HCT116 (cell line): ENCODE measurements around the gene HLA-E. TPM values are rescaled to one million over a fixed set of nuclear protein-coding genes. Genes with fewer than 3 reads are reported as not detected.

ENCODE experiments used
- ATAC-seq: fragments of 200-7000 bp; cut with Tn5 transposase; 2 replicates; pipeline ENCODE4 v1.9.1; 2020; ENCODE audit warnings: mild to moderate bottlenecking, moderate library complexity
- BruUV-seq: library from RNA; stranded (reverse); fragments of 400-500 nt; replicated peaks from 2 replicates; lab custom pipeline; 2021; lab: Mats Ljungman, UMichigan
- CTCF ChIA-PET: fragments of 300-600 bp; sonication (Branson Sonifier 250); formaldehyde crosslinking; loops from one replicate; lab custom pipeline; 2021; ENCODE audit warnings: antibody characterized with exemption; lab: Charles Lee
- POLR2A ChIA-PET: fragments of 300-600, 350-600 bp; sonication (Branson Sonifier 250); formaldehyde crosslinking; loops from one replicate; lab custom pipeline; 2021; ENCODE audit warnings: antibody characterized with exemption; lab: Charles Lee
- RAD21 ChIA-PET, 2 experiments: fragments of 300-600 bp; sonication (Branson Sonifier 250); formaldehyde crosslinking; loops; one replicate each; lab custom pipeline; 2023; ENCODE audit warnings: low total read pairs in 2 of 2; ENCODE audit not compliant: uncharacterized antibody in 2 of 2, unreplicated experiment in 2 of 2, low non-redundant PET in 1 of 2; lab: Charles Lee
- DNase-seq: peaks from one replicate; pipeline ENCODE4 v3.0.0-alpha.2; 2010; ENCODE audit warnings: low read depth, low spot score
- H2AFZ ChIP-seq: fragments of 200-600 bp; shearing (Covaris generic), sonication (generic); 2 replicates; pipeline ENCODE4 v1.6.1; 2017; ENCODE audit warnings: low read depth, mixed run types, mixed read lengths, antibody characterized with exemption, low read length; ENCODE audit not compliant: poor library complexity, severe bottlenecking
- H3K27ac ChIP-seq: 2 replicates; pipeline ENCODE4 v1.5.1; 2012; ENCODE audit warnings: low read depth, low read length
- H3K27me3 ChIP-seq: fragments of 200-600 bp; sonication (generic); 2 replicates; pipeline ENCODE4 v1.6.1; 2016; ENCODE audit warnings: mixed run types, low read length, mixed read lengths; ENCODE audit not compliant: insufficient read depth
- H3K36me3 ChIP-seq, 2 experiments: fragments of 200-500 bp in 1 of 2; fragments of 200-600 bp in 1 of 2; sonication (Bioruptor generic) in 1 of 2; sonication (generic) in 1 of 2; 2 replicates each; pipeline versions ENCODE4 v1.5.1 to v1.6.1; 2014 to 2016; ENCODE audit warnings: low read length in 2 of 2, inconsistent platforms in 1 of 2, mixed read lengths in 1 of 2, mixed run types in 1 of 2; ENCODE audit not compliant: insufficient read depth in 2 of 2, control insufficient read depth in 1 of 2
- H3K4me1 ChIP-seq, 2 experiments: fragments of 200-600 bp in 1 of 2; sonication (generic) in 1 of 2; 2 replicates each; pipeline versions ENCODE4 v1.5.1 to v1.6.1; 2012 to 2017; ENCODE audit warnings: low read length in 2 of 2, inconsistent platforms in 1 of 2, mild to moderate bottlenecking in 1 of 2, mixed read lengths in 1 of 2, mixed run types in 1 of 2, moderate library complexity in 1 of 2; ENCODE audit not compliant: insufficient read depth in 2 of 2, control insufficient read depth in 1 of 2
- H3K4me2 ChIP-seq: fragments of 200-600 bp; sonication (generic); 2 replicates; pipeline ENCODE4 v1.6.1; 2017; ENCODE audit warnings: mixed run types, low read length, mixed read lengths
- H3K4me3 ChIP-seq, 2 experiments: fragments of 200-600 bp in 1 of 2; sonication (generic) in 1 of 2; replicated peaks in 1 of 2; 2 replicates each; pipeline ENCODE4 v1.5.1; 2011 to 2016; ENCODE audit warnings: low read length in 2 of 2, control low read depth in 1 of 2, low read depth in 1 of 2, mild to moderate bottlenecking in 1 of 2, mixed read lengths in 1 of 2, mixed run types in 1 of 2
- H3K79me2 ChIP-seq: fragments of 200-600 bp; sonication (generic); 2 replicates; pipeline ENCODE4 v1.6.1; 2017; ENCODE audit warnings: mild to moderate bottlenecking, mixed run types, low read length, moderate library complexity, mixed read lengths; ENCODE audit not compliant: insufficient read depth
- H3K9ac ChIP-seq: fragments of 200-600 bp; sonication (generic); 2 replicates; pipeline ENCODE4 v1.6.1; 2016; ENCODE audit warnings: low read length, mixed read lengths
- H3K9me2 ChIP-seq: fragments of 200-600 bp; sonication (generic), shearing (Covaris generic); 2 replicates; pipeline ENCODE4 v1.6.1; 2017; ENCODE audit warnings: mixed run types, mild to moderate bottlenecking, moderate library complexity; ENCODE audit not compliant: insufficient read depth
- H3K9me3 ChIP-seq, 2 experiments: fragments of 200-500 bp in 1 of 2; fragments of 200-600 bp in 1 of 2; sonication (Bioruptor generic) in 1 of 2; sonication (generic) in 1 of 2; 2 replicates each; pipeline ENCODE4 v1.6.1; 2014 to 2017; ENCODE audit warnings: low read length in 2 of 2, mixed read lengths in 2 of 2, inconsistent platforms in 1 of 2, low read depth in 1 of 2, mild to moderate bottlenecking in 1 of 2, mixed run types in 1 of 2, moderate library complexity in 1 of 2; ENCODE audit not compliant: control insufficient read depth in 1 of 2, insufficient read depth in 1 of 2
- H4K20me1 ChIP-seq: fragments of 200-600 bp; sonication (generic), shearing (Covaris generic); 2 replicates; pipeline ENCODE4 v1.6.1; 2017; ENCODE audit warnings: mixed run types, mild to moderate bottlenecking, moderate library complexity; ENCODE audit not compliant: insufficient read depth
- EGR1 ChIP-seq: IDR thresholded peaks from 2 replicates; pipeline ENCODE4 v1.6.1; 2012; ENCODE audit warnings: low read depth
- EZH2phosphoT487 ChIP-seq: fragments of 200-600 bp; IDR thresholded peaks from 2 replicates; pipeline ENCODE4 v1.6.1; 2018; ENCODE audit warnings: antibody characterized with exemption, borderline replicate concordance
- RAD21 ChIP-seq: IDR thresholded peaks from 2 replicates; pipeline ENCODE4 v1.6.1; 2012; ENCODE audit warnings: low read depth, mild to moderate bottlenecking
- TCF7L2 ChIP-seq: IDR thresholded peaks from 2 replicates; pipeline ENCODE4 v1.7.0; 2011; ENCODE audit warnings: borderline replicate concordance, inconsistent platforms; ENCODE audit not compliant: insufficient read depth, insufficient read length; ENCODE audit errors: extremely low read depth
- intact Hi-C: fragments of 100-400 bp; cut with micrococcal nuclease; formaldehyde crosslinking; loops from 2 replicates; pipeline ENCODE4 v1.10.0; 2022
- total RNA-seq: library from RNA; stranded (reverse); gene quantifications from one replicate; pipeline ENCODE4 v1.2.1, GENCODE V29; 2021; ENCODE audit not compliant: unreplicated experiment
- TF ChIP-seq, protein P1 (sequence below): IDR thresholded peaks from 2 replicates; pipeline ENCODE4 v1.6.1; 2011; ENCODE audit warnings: mild to moderate bottlenecking, low read length, moderate library complexity; ENCODE audit not compliant: insufficient replicate concordance; ENCODE audit errors: extremely low read depth

HLA-E gene
- total RNA-seq, 1 experiment from 2014 or later, result 108 TPM

DNA sequence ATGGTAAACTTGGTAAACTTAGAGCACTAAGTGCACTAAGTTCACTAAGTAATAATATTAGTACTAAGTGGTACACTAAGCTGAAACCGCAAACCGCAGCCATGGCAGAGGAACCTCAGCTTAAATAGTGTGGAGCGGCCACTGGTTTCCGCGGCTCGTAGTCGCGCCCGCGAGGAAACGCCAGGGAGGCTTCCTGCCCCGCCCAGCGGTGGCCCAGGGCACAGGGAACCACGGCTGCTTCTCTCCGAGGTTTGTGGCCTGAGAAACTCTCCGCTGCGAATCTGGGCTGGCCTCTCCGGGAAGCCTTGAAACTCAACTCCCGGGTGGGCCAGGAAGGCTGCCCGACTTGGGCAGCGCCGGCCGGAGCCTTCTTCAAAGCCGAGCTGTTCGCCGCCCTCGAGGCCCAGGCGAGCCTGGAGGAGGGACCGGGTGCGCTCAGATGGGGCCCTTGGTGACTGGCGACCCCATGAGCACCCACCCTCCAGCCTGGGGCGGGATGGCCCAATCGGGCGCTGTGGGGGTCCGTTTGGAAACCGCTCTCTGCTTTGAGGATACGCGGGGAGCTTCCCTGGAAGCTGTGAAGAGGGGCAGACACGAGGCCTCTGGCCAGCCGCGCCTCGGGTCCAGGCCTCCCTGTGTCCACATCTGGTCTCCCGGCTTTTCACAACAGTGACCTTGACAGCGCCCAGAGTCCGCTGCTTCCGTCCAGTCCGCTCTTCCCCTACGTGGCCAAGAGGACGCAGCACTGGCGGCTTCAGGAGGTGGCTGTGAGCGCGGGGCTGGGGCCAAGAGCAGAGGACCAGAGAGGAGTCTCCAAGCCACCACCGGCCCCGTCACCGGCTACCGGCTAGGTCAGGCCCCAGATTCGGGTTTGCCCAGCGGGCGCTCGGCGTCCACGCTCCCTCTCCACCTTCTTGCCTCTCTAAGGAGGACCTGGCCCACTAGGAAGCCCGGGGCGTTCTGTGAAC lies 25.4 kb upstream of the HLA-E start:
- Histone ChIP-seq H4K20me1 (no peaks in the 10 kb centered on the region), H3K4me2 (no peak overlapping the region), H3K36me3 (no peaks in the 10 kb centered on the region), H3K4me1 (no peaks in the 10 kb centered on the region), H3K9ac (no peak overlapping the region), H2AFZ (no peak overlapping the region), H3K79me2 (no peaks in the 10 kb centered on the region), H3K27ac (no peak overlapping the region), H3K9me3 (no peaks in the 10 kb centered on the region), H3K27me3 (peaks cover 8% of the 10 kb centered on the region; the same call in 1 of the 2 replicates), H3K9me2 (no peaks in the 10 kb centered on the region), H3K4me3 (no peak overlapping the region)
- intact Hi-C loops, result no loop called here
- BruUV-seq, result no TSS peak
- ChIA-PET POLR2A (no interaction called here), RAD21 (no interaction called here), CTCF (interaction anchor here (1.1 to 2.1 kb wide), 2 partner anchors 10 to 68 kb away, joined by 3 to 9 read pairs; no protein-coding TSS in a partner anchor)
- TF ChIP-seq EZH2phosphoT487, result no peak
- TF ChIP-seq TCF7L2, result no peak
- ATAC-seq, result no peak
- no peak for DNase-seq

DNA sequence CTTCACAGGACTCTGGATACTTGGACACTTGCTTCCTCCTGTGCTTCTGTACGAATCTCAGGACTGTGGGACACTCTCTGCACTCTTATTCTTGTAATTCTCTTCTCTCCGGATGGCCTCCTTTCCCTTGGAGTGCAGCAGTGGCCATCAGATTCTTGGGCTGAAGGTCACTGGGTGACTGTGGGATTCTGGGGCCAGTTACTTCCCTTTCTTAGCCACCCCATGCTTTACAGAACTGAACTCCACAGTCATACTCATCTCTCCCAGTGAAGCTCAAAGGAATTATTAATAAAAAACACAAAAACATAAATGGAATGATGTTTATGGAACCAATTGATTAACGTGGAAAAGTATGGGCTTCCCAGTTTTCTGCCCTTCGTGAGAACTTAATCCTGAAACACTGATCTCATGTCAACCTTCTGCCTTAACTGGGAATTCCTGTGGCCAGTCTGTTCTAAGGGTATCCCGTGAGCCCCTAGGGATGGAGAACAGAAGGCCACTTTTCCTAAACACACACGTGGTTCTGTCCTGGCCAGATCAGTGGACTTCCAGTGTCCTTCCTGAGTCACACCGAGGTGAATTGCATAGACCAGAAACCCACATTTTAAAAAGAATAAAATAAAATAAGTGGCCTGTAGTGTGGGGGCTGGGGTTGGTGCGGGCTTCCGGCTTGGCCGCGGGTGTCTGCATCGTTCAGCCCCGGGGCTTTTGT lies 23.6 kb upstream of the HLA-E start:
- DNase-seq (no peak), ATAC-seq (no peak)
- intact Hi-C loops, result no loop called here
- Histone ChIP-seq H3K9me3 (no peaks in the 10 kb centered on the region), H3K27me3 (peaks cover 6% of the 10 kb centered on the region; the same call in 1 of the 2 replicates), H3K9me2 (no peaks in the 10 kb centered on the region), H2AFZ (no peak overlapping the region), H3K4me1 (no peaks in the 10 kb centered on the region), H3K4me2 (no peak overlapping the region), H3K4me3 (no peak overlapping the region), H3K9ac (no peak overlapping the region), H3K36me3 (no peaks in the 10 kb centered on the region), H3K27ac (no peak overlapping the region), H4K20me1 (no peaks in the 10 kb centered on the region), H3K79me2 (no peaks in the 10 kb centered on the region)
- no peak for TF ChIP-seq EGR1
- TF ChIP-seq, protein P1, sequence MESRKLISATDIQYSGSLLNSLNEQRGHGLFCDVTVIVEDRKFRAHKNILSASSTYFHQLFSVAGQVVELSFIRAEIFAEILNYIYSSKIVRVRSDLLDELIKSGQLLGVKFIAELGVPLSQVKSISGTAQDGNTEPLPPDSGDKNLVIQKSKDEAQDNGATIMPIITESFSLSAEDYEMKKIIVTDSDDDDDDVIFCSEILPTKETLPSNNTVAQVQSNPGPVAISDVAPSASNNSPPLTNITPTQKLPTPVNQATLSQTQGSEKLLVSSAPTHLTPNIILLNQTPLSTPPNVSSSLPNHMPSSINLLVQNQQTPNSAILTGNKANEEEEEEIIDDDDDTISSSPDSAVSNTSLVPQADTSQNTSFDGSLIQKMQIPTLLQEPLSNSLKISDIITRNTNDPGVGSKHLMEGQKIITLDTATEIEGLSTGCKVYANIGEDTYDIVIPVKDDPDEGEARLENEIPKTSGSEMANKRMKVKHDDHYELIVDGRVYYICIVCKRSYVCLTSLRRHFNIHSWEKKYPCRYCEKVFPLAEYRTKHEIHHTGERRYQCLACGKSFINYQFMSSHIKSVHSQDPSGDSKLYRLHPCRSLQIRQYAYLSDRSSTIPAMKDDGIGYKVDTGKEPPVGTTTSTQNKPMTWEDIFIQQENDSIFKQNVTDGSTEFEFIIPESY, result no peak
- no peak for TF ChIP-seq RAD21
- BruUV-seq, result no TSS peak
- ChIA-PET CTCF (no interaction called here), RAD21 (no interaction called here), POLR2A (no interaction called here)
